CD14-positive monocyte (primary cell): ENCODE data around the gene YBX1. TPM values are rescaled to one million over a fixed set of nuclear protein-coding genes. Genes with fewer than 3 reads are reported as not detected.

Source experiments
- DNase-seq, 3 donors: peaks; one replicate each; pipeline ENCODE4 v3.0.0-alpha.2; 2011 to 2022
- H2AFZ ChIP-seq: 2 replicates; pipeline ENCODE4 v1.6.0; 2012; ENCODE audit warnings: mild to moderate bottlenecking, low read depth, low read length, inconsistent platforms; ENCODE audit not compliant: insufficient read depth, poor library complexity, severe bottlenecking
- H3K27ac ChIP-seq, 2 donors: 1 replicate in 1 of 2; 2 replicates in 1 of 2; pipeline ENCODE4 v1.5.1; 2012 to 2013; ENCODE audit warnings: low read length in 2 of 2, control low read depth in 1 of 2, inconsistent platforms in 1 of 2, low read depth in 1 of 2, mild to moderate bottlenecking in 1 of 2
- H3K27me3 ChIP-seq, 2 donors: one replicate each; pipeline versions ENCODE4 v1.6.0 to v1.6.1; 2011 to 2013; ENCODE audit warnings: low read length in 2 of 2; ENCODE audit not compliant: control insufficient read depth in 2 of 2, insufficient read depth in 2 of 2
- H3K36me3 ChIP-seq, 2 donors: replicated peaks in 1 of 2; 1 replicate in 1 of 2; 2 replicates in 1 of 2; pipeline versions ENCODE4 v1.5.1 to v1.6.1; 2012 to 2013; ENCODE audit warnings: low read length in 2 of 2, control low read depth in 1 of 2, inconsistent platforms in 1 of 2, mild to moderate bottlenecking in 1 of 2; ENCODE audit not compliant: insufficient read depth in 2 of 2, control insufficient read depth in 1 of 2
- H3K4me1 ChIP-seq, 2 donors: 1 replicate in 1 of 2; 2 replicates in 1 of 2; pipeline versions ENCODE4 v1.5.1 to v1.6.1; 2012 to 2013; ENCODE audit warnings: low read length in 2 of 2, control low read depth in 1 of 2, inconsistent platforms in 1 of 2, mild to moderate bottlenecking in 1 of 2, moderate library complexity in 1 of 2; ENCODE audit not compliant: insufficient read depth in 2 of 2, control insufficient read depth in 1 of 2
- H3K4me2 ChIP-seq: replicated peaks from 2 replicates; pipeline ENCODE3; 2012; ENCODE audit warnings: low read length, moderate library complexity, mild to moderate bottlenecking; ENCODE audit not compliant: poor library complexity, severe bottlenecking; ENCODE audit errors: extremely low read depth
- H3K4me3 ChIP-seq, 3 experiments: fragments of 200-600 bp in 1 of 3; sonication (generic) in 1 of 3; replicated peaks in 1 of 3; 1 replicate in 2 of 3; 2 replicates in 1 of 3; pipeline ENCODE4 v1.5.1; 2011 to 2013; ENCODE audit warnings: low read length in 3 of 3, mild to moderate bottlenecking in 3 of 3, control low read depth in 2 of 3, low read depth in 2 of 3, inconsistent platforms in 1 of 3, moderate library complexity in 1 of 3
- H3K79me2 ChIP-seq: 2 replicates; pipeline ENCODE4 v1.6.0; 2012; ENCODE audit warnings: mild to moderate bottlenecking, control low read depth, inconsistent platforms, low read length, moderate library complexity; ENCODE audit not compliant: insufficient read depth
- H3K9ac ChIP-seq: 2 replicates; pipeline ENCODE4 v1.6.0; 2017; ENCODE audit warnings: low read length, mild to moderate bottlenecking; ENCODE audit not compliant: insufficient read depth, poor library complexity, severe bottlenecking
- H3K9me3 ChIP-seq, 2 donors: replicated peaks in 1 of 2; 1 replicate in 1 of 2; 2 replicates in 1 of 2; pipeline versions ENCODE4 v1.5.1 to v1.6.1; 2012 to 2013; ENCODE audit warnings: low read length in 2 of 2, control low read depth in 1 of 2; ENCODE audit not compliant: control insufficient read depth in 1 of 2, insufficient read depth in 1 of 2
- H4K20me1 ChIP-seq: 2 replicates; pipeline ENCODE4 v1.6.0; 2012; ENCODE audit warnings: mild to moderate bottlenecking, low read length, control low read depth, moderate library complexity; ENCODE audit not compliant: insufficient read depth
- H3K27ac Mint-ChIP-seq, 7 donors: one replicate each; pipeline ENCODE4 v1.8.0; 2020; ENCODE audit warnings: mild to moderate bottlenecking in 7 of 7, mixed read lengths in 7 of 7, moderate library complexity in 6 of 7, inconsistent platforms in 2 of 7
- H3K27me3 Mint-ChIP-seq, 3 donors: one replicate each; pipeline ENCODE4 v1.8.0; 2021 to 2022; ENCODE audit warnings: low read depth in 3 of 3, mild to moderate bottlenecking in 3 of 3, mixed read lengths in 3 of 3, moderate library complexity in 3 of 3, inconsistent platforms in 1 of 3
- H3K36me3 Mint-ChIP-seq, 2 donors: one replicate each; pipeline ENCODE4 v1.8.0; 2020; ENCODE audit warnings: mixed read lengths in 2 of 2, inconsistent platforms in 1 of 2, mild to moderate bottlenecking in 1 of 2
- H3K4me1 Mint-ChIP-seq: one replicate; pipeline ENCODE4 v1.8.0; 2020; ENCODE audit warnings: mild to moderate bottlenecking, mixed read lengths
- H3K4me3 Mint-ChIP-seq, 2 donors: one replicate each; pipeline ENCODE4 v1.8.0; 2020; ENCODE audit warnings: mild to moderate bottlenecking in 2 of 2, mixed read lengths in 2 of 2, moderate library complexity in 1 of 2
- H3K9me3 Mint-ChIP-seq, 7 donors: one replicate each; pipeline ENCODE4 v1.8.0; 2020 to 2022; ENCODE audit warnings: mixed read lengths in 7 of 7, mild to moderate bottlenecking in 6 of 7, moderate library complexity in 6 of 7, inconsistent platforms in 2 of 7
- CTCF ChIP-seq: fragments of 200-600 bp; IDR thresholded peaks from one replicate; pipeline ENCODE4 v1.8.0; 2022; ENCODE audit warnings: antibody characterized with exemption, mild to moderate bottlenecking
- WGBS: methylation state at CpG from one replicate; pipeline ENCODE4 v1.1.5; 2013; ENCODE audit warnings: missing lambda C conversion rate; ENCODE audit not compliant: insufficient coverage; 5-methylcytosine and 5-hydroxymethylcytosine counted together
- intact Hi-C, 2 donors: fragments of 100-400 bp; cut with micrococcal nuclease; formaldehyde crosslinking; loops; one replicate each; pipeline versions ENCODE4 v1.15.0 to v1.15.1; 2023
- polyA plus RNA-seq, 3 donors: library from polyadenylated mRNA; depleted of rRNA in 1 of 3; unstranded in 2 of 3; stranded (reverse) in 1 of 3; fragments of 300-500 nt in 2 of 3; fragments of >200 nt in 1 of 3; fragmentation: Illumina TruSeq in 2 of 3; gene quantifications; 1 replicate in 2 of 3; 2 replicates in 1 of 3; pipeline ENCODE4 v1.2.3, GENCODE V29; 2012 to 2021

YBX1 gene
- polyA plus RNA-seq, 3 donors: 65.7 to 301 (median 70.2) TPM

GRCh38 chr1:42676534-42677087 is 5.6 kb upstream of the YBX1 start:
- Histone ChIP-seq H3K9me3 (no peaks in the 10 kb centered on the region), H3K4me3 (no peak overlapping the region), H3K79me2 (peaks cover 7% of the 10 kb centered on the region), H3K9ac (no peak overlapping the region), H4K20me1 (no peaks in the 10 kb centered on the region), H3K36me3 (peaks cover 11 to 53% of the 10 kb centered on the region in 2 donors), H2AFZ (no peak overlapping the region), H3K27ac (no peak overlapping the region), H3K4me2 (no peak overlapping the region), H3K4me1 (peaks cover 12 to 14% of the 10 kb centered on the region in 2 donors), H3K27me3 (no peaks in the 10 kb centered on the region)
- TF ChIP-seq CTCF: no peak
- no peaks in the 10 kb centered on the region for H3K9me3 Mint-ChIP-seq
- H3K27ac Mint-ChIP-seq: peak overlapping the region in 2 of 7 donors; percentile 6 to 23
- DNase-seq: no peak
- no peaks in the 10 kb centered on the region for H3K27me3 Mint-ChIP-seq
- H3K36me3 Mint-ChIP-seq: peaks cover 31 to 35% of the 10 kb centered on the region in 2 donors
- no CpG with 5 or more reads among the region's 3 CpGs for WGBS
- H3K4me1 Mint-ChIP-seq: peaks cover 16% of the 10 kb centered on the region
- intact Hi-C loops: no loop called here
- H3K4me3 Mint-ChIP-seq: no peak overlapping the region

- Mint-ChIP-seq H3K4me3 (no peak overlapping the region), H3K4me1 (peaks cover 30% of the 10 kb centered on the region), H3K36me3 (peaks cover 28 to 33% of the 10 kb centered on the region in 2 donors), H3K27me3 (no peaks in the 10 kb centered on the region), H3K9me3 (no peaks in the 10 kb centered on the region), H3K27ac (no peak overlapping the region)
- Histone ChIP-seq H3K9ac (no peak overlapping the region), H2AFZ (no peak overlapping the region), H3K27ac (no peak overlapping the region), H3K79me2 (peaks cover 26% of the 10 kb centered on the region), H3K4me1 (peaks cover 27 to 29% of the 10 kb centered on the region in 2 donors), H3K4me3 (no peak overlapping the region), H3K27me3 (no peaks in the 10 kb centered on the region), H3K36me3 (peaks cover 13 to 34% of the 10 kb centered on the region in 2 donors), H4K20me1 (peaks cover 15% of the 10 kb centered on the region), H3K9me3 (no peaks in the 10 kb centered on the region), H3K4me2 (no peak overlapping the region)
- WGBS: 80% methylated on average over 3 of the region's 10 CpGs
- TF ChIP-seq CTCF: no peak
- intact Hi-C loops: no loop called here
- DNase-seq: no peak
Observed at GRCh38 chr1:42679364-42679983, 2.7 kb upstream of the YBX1 start.
